ELR (cell line): ENCODE data around the gene OR10AD1.
A peak's percentile ranks its signal among the peaks of the same experiment; 100 is the strongest.
"Not testable (repeated sequence)": the region's sequence is repeated elsewhere in the genome, so short reads cannot be mapped to it uniquely, and the experiment has no call there.

ENCODE experiments used
- DNase-seq: peaks from one replicate; pipeline ENCODE4 v3.0.0-alpha.2; 2015; ENCODE audit warnings: low read depth

Gene OR10AD1

DNA sequence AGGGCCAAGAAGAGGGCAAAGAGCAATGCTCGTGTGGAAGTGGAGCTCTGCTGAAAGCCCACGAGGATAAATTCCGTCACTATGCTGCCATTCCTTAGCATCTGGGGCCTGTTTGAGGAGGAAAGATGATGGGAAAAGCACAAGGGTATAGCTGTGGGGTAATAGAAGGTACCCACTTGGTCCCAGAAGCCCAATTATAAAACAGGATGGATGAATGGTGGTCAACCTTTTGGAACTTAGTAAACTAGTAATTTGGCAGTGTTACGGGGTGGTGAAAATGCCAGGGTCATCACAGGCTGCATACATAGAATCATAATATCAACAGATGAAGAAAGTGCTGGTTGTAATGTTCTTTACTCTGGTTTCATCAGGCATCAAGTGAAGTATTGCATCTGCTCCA is at the start of gene OR10AD1:
TSS of gene OR10AD1 (minus strand) at position 101 of the 400 bp plus-strand sequence. CDS start at position 101, 0 bp downstream.
- no peak for DNase-seq

DNA sequence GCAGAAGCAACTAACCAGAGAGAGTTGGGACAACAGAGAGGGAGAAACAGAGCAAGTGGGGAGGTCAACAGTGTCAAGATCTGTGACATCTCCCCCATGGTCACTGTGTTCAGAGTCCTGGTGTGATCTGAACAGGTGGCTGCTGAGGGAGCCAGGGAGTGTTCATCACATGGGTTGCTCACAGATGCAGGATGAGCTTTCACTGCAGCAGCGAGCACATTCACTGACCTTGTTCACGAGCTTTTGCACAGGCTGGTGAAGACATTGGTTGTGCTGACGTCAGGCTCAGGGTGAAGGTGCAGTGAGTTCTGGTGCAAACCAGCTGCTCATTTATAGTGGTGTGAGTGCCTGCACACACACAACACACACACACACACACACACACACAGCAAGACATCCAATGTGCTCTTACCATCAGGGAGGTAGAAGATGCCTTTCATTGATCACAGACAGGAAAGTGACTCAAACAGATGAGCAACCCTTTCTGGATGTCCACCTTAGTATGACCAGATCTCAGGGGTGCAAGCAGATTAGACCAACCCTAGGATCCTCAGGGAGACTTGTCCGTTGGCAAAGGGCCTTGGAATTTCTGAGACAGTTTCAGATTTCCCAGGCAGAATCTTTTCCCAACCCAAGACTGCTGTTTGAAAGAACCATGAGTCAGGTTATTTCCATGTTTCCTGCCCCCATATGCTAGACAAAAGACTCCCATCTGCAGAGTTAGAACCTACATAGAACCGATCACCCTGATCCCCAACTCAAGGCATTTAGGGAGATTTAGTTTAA is 44.3 kb upstream of the OR10AD1 start:
- no peak for DNase-seq

GRCh38 chr12:48237162-48237561 is 34.1 kb upstream of the OR10AD1 start:
- DNase-seq: no peak

- DNase-seq: no peak
Observed at GRCh38 chr12:48235796-48236333, 32.8 kb upstream of the OR10AD1 start.

- not testable (repeated sequence) for DNase-seq
Observed at GRCh38 chr12:48231169-48231958, 28.3 kb upstream of the OR10AD1 start.

DNA sequence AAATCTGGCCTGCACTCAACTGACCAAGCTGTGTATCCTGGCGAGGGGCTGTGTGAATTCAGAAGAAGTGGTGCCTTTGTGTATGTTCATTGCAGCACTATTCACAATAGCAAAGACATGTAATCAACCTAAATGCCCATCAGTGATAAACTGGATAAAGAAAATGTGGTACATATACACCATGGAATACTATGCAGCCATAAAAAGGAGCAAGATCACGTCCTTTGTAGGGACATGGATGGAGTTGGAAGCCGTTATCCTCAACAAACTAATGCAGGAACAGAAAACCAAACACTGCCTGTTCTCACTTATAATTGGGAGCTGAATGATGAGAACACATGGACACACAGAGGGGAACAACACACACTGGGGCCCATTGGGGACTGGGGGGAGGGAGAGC is 21.4 kb upstream of the OR10AD1 start:
- not testable (repeated sequence) for DNase-seq

DNA sequence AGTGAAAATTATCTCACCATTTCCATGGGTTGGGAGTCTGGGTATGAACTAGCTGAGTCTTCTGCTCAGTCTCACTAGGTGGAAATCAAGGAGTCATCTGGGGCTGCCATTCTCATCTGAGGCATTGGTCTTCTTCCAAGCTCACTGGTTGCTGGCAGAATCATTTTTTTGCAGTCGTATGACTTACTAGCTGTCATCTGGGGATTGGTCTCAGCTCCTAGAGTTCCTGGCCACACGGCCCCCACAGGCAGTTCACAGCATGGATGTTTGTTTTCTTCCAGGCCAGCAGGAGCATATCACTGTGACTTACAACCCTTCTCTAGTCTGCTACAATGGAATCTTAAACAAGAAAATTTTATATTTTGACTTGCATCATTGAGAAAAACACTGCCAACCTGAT is 18.6 kb upstream of the OR10AD1 start:
- no peak for DNase-seq

DNA sequence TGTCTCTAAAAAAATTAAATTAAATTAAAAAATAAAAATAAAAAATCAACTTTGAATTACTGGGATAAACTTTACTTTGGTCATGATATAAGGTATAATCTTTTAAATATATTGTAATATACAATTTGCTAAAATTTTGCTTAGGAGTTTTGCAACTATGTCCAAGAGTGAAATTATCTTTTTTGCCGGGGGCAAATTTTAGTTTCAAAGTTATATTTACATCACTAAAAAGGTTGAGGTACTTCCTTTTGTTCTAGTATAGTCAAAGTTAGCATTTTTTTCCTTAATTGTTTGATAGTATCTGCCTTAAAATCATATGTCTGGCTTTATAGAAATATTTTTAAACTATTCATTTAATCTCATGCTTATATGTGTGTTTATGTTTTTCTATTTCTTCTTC is 17.6 kb upstream of the OR10AD1 start:
- DNase-seq: no peak

DNA sequence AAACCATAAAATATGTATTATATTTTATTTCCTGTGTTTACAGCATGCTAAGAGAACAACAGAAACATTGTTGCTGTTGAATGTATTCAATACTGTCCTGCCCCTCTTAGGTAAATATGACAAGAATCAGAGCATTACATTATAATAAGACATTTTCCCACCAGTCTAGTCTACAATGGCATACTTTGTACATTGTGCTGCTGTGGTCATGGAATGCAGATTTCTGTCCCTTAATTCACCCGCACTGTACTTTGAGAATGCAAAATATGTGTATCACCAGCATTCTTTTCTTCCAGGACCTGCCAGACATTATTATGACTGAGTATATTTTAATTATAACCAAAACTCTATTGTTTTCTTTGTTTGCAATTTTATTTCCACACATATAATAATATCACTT is 16.5 kb upstream of the OR10AD1 start:
- no peak for DNase-seq

DNA sequence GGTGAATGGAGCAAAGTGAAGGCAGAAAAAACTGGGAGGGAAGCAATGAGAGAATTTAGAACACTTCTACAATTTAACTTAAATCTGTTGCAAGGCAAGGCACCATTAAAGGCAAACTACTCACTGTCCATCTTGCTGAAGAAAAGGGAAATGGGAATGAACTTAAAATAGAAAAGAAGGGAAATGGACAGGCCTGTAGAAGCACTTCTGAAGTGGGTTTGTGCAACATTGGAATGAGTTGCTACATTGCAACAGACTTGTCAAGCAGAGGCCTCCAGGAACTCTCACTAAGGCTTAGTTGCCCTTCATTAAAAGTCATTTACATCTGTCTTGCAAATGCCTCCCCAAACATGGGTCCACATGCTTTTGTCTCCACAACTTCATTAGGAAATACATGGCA is 13.7 kb upstream of the OR10AD1 start:
- no peak for DNase-seq

DNA sequence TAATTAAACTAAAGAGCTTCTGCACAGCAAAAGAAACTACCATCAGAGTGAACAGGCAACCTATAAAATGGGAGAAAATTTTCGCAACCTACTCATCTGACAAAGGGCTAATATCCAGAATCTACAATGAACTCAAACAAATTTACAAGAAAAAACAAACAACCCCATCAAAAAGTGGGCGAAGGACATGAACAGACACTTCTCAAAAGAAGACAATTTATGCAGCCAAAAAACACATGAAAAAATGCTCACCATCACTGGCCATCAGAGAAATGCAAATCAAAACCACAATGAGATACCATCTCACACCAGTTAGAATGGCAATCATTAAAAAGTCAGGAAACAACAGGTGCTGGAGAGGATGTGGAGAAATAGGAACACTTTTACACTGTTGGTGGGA is 6.4 kb upstream of the OR10AD1 start:
- DNase-seq: not testable (repeated sequence)

- DNase-seq: no peak
Observed at GRCh38 chr12:48202766-48203165, 326 bp downstream of the OR10AD1 start.

DNA sequence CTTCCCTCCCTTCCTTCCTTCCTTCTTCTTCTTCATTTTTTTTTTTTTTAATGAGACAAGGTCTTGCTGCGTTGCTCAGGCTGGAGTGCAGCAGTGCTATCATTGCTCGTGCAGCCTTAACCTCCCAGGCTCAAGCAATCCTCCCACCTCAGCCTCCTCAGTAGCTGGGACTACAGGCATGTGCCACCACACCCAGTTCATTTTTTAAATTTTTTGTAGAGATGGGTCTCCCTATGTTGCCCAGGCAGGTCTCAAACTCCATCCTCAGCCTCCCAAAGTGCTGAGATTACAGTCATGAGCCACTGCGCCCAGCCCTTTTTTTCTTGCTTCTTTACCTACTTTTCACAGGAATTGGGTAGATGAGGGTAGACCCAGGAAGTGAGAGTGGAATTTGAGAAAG is 1.6 kb downstream of the OR10AD1 start:
- no peak for DNase-seq

DNA sequence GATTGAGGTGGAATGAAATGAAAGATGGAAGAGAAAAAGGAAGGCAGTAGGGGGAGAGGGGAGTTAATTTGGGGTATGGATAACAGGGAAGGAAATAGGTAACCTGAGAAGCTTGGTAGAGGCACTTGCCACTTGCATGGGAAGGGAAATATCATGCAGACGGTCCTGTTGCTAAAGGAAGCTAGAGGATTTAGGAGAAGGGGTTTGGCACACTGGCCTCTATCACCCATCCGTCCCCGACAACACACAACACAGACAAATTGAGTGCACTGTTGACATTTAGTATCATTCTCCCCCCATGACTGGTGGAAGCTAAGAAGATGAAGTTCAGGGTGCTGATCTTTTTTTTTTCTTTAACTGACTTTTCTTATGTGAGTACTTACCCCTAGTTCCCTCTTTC is 2.0 kb downstream of the OR10AD1 start:
- no peak for DNase-seq

- DNase-seq: peak; percentile 8
Observed at GRCh38 chr12:48199774-48200221, 3.3 kb downstream of the OR10AD1 start.

DNA sequence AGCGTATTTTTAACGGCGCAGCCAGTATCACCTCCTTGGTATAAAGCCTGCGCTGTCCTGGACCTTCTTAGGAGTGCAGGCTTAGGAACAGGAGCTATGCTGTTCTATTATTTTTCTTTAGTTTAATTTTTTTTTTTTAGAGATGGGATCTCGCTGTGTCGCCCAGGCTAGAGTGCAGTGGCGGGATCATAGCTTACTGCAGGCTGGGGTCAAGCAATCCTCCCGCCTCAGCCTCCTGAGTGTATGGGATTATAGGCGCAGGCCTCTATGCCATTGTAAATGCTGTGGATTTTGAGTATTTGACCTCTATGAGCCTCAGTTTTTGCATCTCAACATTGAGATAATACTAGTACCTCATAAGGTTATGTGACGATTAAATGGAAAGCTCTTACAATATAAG is 4.1 kb downstream of the OR10AD1 start:
- no peak for DNase-seq

- DNase-seq: peak; percentile 20
Observed at GRCh38 chr12:48198672-48198971, 4.5 kb downstream of the OR10AD1 start.

DNA sequence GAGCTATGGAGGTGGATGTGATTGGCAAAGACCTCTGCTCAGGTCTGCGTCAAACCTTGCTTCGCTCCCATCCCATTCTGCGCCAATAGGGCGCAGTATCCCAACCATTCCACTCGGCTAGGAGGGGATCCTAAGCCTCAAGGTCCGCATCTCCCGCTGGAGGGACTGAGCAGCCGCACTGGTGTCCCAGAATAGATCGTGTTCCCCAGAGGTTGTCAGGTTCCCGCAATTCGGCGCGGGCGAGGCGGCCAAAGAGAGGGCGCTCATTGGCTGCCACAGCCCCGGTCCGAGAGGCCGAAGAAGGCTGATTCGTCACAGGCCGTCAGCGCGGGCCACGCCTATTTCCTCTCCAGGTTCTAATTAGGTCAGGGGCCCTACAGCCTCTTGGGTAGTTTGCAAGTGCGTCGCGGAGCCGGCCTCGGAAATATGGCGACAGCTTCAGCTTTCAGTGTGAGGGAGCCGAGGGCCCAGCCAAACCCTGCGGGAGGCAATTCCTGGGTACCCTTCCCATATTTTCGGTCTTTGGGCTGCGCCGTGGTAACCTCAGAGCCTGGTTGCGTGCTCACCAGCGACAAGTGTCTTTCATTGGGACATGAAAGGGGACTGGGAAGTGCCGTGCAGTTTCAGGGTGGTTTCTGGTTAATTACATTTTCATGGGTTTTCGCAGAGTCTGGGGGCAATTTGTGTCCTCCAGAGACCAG is 5.0 kb downstream of the OR10AD1 start:
- DNase-seq: peak; percentile 92

GRCh38 chr12:48197549-48197970 is 5.5 kb downstream of the OR10AD1 start:
- peak; percentile 55 for DNase-seq

GRCh38 chr12:48194799-48195201 is 8.3 kb downstream of the OR10AD1 start:
- DNase-seq: no peak

GRCh38 chr12:48193623-48194022 is 9.5 kb downstream of the OR10AD1 start:
- no peak for DNase-seq

DNA sequence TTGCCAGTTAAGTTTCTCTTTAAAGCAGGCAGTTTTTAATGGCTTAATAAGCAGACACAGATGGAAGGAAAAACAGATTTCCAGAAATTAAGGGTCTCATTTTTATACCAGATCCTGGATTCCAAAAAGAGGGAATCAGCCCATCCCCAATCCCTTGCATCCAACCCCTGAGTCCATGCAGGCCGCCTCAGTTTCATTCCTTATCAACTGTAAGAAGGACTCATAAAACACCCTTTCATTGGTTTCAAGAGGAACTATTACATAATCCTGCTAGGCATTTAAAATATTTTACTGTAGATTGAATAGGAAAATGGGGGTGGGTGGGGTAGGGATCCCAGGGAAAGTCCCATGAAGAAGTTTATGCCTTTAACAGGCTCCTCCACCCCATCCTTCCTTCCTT is 10.2 kb downstream of the OR10AD1 start:
- no peak for DNase-seq

- DNase-seq: no peak
Observed at GRCh38 chr12:48191096-48191495, 12.0 kb downstream of the OR10AD1 start.
